NCI-H2107 treated with DMSO at 0.1 percent for 48 hours (cell line): ENCODE results near the gene ZIC1.

Source experiments
- DNase-seq: peaks from one replicate; lab custom pipeline; 2025; ENCODE audit not compliant: unreplicated experiment; lab: John Stamatoyannopoulos, UW

The ZIC1 gene

DNA sequence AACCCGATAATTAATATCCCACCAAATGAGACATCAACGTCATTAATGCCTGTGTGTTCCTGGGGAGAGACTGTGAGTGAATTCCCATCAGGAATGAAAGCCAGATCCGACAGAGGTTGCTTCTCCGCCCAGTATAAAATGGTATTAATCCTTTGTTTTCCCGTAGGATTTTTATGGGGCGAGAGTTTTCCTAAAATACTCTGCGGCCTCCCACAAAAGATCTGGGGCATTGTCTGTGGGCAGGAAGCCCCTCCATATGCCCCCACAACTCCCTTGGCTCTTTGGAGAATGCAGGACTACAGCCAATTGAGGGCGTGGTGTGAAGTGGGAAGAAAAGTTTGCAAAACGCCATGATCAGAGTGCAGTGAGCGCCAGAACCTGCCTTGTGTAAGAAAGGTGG, 29.5 kb upstream of the ZIC1 start:
- no peak for DNase-seq

DNA sequence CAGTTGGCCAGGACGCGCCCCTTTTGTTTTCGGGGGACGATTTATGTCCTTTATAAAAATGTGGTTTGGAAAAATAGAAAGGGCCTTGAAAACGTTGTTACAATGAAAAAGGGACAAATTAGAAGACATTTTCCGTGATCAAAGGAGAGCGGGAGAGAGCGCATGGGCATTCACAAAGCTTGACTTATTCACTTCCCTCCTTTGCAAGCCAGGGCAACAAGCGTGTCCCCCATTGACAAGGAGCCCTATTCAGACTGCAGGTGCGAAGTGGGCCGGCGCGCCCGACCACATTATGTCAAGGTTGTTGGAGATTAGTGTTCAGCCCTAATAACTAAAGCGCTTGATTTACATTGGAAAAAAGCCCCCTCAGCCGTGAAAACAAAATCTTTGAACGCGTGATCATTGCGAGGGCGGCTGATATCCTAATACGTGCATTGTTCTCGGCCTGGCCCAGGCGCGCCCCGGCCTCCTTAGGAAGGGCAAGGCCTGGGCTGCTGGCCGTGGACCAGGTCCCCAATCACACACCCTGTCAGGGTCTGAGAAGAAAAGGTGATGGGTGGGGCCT, 28.7 kb upstream of the ZIC1 start:
- no peak for DNase-seq

DNA sequence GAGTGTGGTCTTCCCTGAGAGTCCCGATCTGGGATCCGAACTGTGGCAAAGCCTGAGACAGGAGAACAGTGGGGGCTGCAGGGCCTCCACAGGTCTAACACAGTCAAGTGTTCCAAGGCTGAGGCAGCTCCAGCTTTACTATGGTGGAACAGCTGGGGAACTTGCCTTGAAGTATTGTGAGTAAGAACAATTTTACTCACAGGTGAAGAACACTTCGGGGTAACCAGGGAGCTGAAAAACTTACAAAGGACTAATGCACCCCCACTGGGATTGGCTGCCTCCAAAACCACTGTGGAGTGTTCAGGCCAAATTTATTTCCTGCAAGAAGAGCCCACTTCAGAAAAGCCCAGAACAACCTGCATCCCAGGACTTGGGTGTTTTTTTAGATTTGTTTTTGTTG, 28.2 kb upstream of the ZIC1 start:
- DNase-seq, result no peak

DNA sequence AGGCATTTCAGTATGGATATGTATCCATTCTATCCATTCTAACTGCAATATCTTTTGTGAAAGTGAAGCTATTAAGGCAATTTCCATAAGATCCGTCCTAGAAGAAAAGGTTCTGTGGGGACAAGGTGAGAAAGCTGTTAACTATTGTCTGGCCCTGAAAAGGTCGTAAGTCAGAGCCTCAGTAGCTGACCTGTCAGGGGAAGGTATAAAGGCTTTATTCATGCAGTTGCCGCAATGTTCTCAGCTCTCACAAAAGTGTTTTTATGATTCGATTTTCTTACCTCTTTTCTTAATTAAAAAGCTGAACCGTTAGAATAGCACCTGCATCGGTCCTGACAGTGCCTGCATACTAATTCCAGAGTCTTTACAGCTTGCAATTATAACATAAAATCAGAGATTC, 27.6 kb upstream of the ZIC1 start:
- DNase-seq, result no peak

DNA sequence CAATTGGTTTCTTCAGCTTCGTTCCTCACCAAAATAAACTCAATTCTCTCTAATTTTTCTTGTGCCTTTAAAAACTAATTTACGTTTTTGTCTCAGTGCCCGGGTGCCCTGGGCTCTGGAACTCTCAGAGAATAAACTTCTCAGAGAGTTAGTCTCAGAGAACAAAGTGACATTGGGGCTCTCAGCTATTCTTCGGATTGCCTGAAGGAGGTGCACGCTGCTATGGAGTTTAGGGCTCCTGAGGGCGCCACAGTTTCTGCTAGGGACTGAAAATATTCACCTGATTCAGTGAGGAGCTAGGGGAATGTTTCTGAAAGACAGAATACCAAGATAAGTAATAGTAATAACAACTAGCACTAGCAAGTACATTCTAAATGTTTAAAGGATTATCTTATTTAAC, 25.5 kb upstream of the ZIC1 start:
- no peak for DNase-seq

DNA sequence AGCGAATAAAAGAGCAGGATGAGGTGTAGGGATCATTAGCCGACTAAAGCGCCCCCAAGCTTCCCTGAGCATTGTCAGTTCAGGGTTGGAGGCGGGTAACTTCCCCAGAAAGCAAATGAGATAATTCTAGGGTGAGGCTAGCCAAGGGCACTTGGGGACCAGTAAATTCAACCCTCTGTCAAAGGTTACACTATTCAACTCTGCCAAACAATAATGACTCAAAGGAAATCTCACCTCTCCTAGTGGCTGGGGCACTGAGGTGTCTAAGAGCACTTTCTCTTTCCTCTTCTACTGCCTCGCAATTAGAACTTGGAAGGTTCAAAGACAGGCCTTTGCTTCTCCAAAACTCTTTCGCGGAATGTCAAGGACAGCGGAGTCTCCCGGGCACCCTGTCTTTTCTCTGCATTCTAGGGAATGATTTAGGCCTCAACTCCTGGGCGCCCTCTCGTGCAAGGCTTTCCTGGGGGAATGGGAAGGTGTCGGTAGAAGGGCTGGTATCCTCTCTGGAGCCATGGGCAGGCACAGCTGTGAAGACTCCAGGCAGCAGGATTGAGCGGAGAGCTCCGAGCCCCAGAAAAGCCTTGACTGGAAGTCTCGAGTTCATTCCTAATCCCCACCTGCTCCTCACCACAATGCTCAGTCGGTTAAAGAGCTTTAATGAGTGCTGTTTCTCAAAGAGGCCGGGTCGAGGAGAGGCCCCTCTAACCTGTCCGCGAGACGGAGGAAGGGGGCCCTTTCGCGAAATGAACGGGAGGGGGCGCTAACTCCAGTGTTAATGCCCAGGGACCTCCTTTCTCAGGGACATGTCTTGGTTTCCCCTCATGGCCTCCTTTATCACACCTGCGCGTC, 24.7 kb upstream of the ZIC1 start:
- DNase-seq, result no peak

DNA sequence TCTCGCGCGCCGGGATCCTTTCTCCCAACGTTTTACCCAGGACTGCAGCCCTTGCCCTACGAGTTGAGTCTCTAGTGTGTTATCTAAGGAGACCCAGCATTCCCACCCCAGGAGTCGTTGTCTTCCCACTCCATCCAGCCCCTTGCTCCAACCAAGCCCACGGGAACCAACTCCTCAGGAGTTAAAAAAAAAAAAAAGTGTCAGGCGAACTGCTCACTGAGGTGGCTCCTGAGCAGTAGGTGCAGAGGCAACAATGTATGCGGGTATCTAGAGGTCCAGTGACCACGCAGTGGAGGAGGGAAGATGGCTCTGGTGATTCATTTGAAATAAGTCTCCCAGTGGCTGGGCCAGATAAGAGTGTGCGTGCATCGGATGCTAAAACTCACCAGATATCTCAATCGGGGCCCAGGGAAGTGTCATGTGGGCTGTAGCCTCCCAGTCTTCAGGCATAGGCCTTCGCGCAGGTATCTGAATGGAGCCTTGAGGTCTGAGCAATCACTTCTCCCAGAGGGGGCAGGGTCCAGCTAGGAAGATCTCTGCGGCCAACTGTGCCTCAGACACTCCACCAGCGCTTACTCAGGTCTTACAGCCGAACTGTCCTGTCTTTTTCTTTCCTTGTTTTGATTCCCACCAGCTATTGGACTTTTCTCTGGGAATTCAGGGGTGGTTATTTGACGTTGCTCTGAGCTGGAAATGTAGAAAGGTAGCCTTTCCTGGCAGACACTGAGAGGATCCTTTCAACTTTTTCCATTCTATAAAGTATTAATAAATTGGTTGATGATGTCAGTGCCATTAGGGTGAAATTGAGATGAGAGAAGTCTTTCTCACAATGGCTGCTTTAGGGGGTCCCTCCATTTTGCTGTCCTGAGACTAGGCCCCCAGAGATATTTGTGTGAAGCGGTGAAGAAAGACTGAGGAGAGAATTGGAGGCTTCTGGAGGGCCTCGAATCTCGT, 23.8 kb upstream of the ZIC1 start:
- DNase-seq, result no peak

DNA sequence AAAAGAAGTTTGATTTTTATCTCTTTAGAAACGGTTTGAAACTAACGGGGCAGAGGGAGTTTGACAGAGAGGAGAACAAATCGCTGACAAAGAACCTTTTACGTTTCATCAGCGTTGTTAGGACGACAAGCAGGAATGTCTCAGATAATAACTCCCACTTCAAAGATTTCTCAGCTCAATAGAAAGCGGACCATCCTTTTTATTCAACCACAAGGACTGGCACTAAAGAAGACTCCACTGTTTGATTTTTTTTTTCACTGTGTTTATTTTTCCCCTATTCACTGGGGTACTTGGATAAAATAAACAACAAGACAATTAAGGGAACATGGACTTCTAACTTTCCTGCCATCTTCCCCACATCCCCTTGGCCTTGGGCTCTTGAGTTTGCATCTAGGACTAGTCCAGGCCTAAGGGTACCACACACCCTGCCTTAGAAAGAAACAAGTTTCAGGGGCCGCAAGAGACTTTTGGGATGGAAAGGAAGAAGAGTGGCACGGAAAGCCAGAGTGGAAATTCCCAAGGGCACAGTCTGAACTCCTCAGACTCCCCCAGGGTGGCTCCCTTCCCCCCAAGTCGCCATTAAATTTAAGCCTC, 21.8 kb upstream of the ZIC1 start:
- DNase-seq, result no peak

DNA sequence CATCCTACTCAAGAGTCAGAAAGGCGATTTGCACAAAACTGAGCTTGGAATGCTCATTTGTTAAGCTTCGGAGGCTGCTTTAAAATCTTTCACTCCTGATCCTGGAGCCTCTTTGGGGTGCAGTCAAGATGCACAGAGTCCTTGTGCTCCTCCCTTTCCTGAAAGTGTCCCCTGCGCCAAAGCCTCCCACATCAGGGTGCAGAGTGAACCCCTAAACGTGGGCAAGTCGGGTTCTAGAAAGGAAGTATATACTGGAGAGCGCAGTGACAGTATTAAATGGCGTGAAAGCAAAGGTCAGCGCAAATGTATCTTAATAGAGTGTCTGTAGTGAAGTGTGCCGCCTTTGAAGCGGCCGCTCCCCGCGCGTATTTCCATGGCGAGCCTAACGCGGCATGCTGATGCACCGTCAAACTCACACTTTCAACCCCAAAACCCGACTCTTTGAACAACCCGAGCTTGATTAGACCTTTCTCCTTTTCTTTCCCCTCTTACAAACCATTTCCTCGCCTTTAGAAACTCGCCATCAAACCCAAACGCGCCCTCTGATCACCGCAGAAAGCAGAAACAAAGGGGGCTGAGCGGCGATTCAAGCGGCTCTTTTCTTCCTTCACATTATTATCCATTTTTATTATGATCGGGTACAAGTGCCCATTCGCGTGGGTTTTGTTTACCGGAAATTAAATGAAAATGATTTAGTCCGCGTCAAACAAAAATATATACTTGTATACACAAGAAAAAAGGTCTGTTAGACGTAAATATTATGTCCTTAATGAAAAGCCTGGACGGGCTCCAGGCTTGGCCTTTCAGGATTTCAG, 21.1 kb upstream of the ZIC1 start:
- DNase-seq, result no peak

DNA sequence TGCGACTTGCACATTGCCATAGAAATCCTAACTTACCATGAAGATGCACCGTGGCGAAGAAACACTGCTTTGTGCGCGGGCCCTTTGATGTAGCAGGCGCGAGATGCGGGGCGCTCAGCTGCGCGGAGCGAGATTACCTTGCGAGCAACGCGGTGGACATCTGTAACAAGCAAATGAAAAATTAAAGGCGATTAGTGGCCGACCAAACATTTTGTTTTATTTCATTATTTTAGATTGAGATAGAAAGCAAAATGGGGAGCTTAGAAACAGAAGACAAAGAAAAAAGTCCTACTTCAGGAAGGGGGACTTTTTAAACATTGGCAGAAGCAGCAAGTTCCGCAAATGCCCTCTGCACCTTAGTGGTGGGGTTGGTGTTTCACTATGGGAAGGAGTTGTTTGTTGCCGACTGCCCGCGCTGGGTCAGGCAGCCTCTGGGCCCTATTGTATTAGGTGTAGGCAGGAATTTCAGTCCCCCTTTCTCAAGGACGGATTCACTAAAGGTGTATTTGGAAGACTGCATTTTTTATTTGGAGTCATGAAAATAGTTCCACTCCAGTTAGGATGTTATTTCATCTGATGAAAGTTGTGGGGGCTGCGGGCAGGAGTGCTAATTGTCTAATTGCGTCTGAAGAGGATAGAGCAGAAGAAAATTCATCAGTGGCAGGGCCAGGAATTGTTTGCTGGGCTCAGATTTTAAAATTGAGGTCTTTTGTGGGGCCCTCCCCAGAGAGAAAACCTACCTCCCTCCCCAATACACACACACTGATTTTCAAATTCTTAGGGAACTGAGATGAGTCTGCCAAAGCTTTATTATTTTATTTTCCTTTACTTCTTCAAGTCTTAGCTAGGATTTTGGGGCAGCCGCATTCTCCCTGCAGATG, 20.2 kb upstream of the ZIC1 start:
- no peak for DNase-seq

DNA sequence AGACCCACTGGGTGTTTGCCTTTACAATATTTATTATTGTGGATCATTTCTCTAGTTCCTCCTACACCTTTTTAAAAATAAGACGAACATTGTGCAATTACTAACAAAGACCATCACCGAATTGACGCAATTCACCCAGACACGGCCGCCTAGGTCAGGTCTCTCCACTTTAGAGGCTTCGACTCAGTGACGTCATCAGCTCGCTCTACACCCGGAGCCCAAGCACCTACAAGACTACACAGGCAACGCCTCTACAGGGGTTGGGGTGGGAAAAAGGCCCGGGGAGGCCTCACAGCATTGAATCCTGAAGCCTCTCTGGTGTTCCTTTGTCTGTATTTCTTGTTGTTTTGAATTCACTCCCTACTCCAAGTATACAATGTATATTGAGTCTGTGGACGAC, 19.4 kb upstream of the ZIC1 start:
- no peak for DNase-seq

DNA sequence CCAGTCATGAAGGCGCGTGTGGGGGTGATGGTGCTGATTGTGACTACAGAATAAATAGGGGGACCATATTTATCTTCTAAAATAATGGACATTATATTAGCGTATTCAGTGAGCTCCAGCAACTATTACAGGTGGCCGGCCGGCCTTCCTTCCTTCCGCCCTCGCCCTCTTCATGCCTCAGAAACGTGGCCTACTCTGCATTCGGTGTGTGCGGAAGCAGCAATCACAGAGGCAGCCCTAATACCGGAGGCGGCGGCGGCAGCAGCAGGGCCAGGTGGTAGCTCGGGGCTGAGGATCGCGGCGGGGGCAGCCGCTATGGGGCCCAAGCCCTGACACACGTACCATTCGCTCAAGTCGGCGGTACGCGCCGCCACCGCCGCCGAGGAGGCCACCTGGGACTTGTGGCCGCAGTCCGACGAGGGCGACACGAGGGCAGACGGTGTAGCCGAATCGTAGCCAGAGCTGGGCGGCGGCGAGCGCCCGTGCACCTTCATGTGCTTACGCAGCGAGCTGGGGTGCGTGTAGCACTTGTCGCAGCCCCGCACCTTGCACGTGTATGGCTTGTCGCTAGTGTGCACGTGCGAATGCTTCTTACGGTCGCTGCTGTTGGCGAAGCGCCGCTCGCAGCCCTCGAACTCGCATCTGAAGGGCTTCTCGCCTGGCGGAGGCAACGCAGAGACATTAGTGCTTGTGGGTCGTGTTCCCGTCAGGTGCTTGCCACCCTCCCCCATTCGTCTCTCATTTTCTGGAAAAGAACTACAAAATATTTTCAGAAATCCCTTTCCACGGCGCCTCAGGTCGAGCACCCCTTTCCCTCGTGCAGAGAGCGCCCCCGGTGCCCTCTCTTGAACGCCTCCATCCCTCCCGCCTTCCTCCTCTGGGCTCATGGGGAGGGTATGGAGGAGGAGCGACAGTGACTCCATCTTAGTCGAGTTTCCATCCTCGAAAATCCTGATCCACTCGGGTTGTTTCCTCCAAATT, 18.3 kb upstream of the ZIC1 start:
- DNase-seq, result no peak

DNA sequence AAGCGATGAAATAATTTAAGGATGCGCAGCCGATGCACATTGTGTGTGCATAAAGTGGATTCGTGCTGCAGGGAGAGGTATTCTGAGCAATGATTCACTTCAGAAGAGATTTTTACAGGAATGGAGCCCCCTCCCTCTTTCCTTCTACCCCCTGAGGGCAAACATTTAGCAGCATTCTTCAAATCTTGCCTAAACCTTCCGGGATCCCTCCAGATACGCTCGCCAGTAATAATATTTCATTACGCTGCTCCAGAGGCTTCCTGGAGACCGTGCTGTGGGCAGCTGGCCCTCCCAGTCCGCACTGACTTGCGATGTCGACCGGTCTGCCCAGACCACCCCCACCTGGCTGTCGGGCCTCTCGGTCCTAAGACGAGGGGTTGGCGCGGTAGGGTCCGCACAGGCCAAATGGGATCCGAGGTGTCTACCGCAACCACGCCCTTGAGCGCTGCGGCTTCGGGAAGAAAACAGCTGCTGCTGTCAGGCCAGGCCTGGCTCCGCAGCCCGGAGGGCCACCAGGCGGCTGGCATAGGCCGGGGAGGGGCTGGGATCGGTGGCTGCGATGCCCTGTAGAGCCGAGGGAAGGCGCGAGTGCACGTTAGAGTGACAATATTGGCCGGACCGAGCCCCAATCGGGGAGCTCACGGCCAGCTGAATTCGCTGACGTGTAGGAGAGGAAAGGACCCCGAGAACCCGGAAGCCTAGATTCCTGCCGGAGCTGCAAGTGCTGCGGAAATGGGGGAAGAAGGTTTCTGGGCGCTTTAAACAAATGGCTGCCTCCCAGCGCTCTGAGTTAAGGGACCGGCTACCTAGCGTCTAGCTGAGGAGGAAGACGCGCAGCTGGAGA, 17.2 kb upstream of the ZIC1 start:
- DNase-seq, result no peak

DNA sequence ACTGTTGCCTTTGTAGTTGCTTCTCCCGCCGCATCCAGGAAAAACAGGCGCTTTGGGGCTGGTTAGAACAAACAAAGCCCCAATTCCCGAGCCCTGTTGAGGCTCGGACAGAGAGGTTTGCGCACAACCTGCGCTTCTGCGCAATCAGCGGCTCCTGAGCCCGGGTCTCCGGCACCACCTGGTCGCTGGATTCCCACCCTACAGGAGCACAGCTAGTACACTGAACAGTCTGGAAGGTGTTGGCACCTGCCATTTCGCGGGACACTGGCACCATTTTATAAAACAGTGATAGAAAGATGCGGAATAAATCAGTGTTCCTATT, 16.6 kb upstream of the ZIC1 start:
- DNase-seq, result no peak

DNA sequence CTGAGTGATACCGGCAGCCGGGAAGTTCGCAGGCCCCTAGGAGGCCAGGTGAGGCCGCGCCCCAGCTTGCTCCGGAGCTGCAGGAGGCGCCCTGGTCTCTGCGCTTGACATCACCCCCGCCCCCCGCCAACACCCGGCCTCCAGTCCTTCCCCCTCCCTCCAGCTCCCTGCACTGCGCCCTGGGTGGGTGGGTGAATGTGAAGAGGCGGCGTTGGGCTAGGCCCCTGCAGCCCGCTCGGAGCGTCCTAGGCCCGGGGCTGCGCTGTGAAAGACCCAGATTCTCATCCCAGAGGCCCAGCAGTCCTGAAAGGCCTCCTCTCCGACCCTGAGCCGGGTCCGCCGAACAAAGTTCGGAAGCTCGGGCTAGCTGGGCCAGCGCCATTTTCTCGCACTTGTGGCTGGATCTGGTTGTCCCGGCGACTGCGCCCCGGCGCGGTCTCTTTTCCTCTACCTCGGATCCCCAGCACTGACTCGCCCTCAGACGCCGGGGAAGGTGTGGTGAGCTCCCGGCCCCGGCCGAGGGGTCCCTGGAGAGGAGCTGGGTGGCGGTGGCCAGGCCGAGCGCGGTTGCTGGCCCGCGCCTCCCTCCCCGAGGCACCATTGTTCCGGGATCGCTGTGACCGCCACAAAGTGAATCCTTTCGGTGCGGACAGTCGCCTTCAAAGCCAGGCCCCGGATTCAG, 15.8 kb upstream of the ZIC1 start:
- no peak for DNase-seq

DNA sequence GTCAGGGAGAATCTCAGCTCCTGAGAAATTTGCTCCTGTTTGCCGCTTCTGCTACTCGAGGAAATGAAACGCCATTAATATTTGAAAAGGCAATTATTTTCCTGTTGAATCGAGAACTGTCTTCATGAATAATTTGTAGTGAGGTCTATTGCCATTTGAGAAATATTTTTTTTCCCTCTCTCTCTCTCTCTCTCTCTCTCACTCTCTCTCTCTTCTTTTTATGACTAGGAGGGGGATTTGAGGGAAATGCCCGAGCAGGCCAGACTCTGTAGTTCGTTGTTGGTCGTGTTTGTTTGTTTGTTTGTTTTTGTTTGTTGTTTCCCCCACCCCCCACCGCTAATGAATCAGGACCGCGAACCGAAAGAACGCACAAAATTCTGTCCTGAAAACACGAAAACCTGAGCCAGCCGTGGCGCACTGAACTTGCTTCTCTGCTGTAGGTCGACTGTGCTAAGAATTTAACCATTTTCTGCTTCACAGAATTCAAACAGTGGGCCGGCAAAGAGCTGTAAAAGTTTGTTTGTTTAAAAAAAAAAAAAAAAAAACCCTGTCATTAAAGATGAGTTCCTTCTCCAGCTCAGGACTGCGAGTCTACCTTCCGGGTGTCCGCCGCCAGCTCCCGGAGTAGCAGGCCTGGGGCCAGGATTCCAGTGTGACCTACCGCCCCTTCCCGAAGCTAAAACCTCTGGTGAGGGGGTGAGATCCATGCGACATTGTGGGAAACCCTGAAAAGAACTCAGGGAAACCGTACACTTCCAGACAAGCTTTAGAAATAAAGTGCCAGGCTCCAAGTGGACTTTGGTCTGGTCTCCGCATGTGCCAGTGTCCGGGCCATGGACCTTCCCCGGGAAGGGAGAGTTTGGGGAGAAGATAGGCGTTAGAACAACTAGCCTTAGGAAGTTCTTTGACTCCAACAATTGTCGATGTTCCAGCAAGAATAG, 15.0 kb upstream of the ZIC1 start:
- DNase-seq, result no peak
